ENCODE measurements around the gene ESRRG. TPM values are rescaled to one million over a fixed set of nuclear protein-coding genes. Genes with fewer than 3 reads are reported as not detected.

Gene ESRRG
- total RNA-seq, result 0.13 TPM in 1 of 2 replicates, not detected in the other

DNA sequence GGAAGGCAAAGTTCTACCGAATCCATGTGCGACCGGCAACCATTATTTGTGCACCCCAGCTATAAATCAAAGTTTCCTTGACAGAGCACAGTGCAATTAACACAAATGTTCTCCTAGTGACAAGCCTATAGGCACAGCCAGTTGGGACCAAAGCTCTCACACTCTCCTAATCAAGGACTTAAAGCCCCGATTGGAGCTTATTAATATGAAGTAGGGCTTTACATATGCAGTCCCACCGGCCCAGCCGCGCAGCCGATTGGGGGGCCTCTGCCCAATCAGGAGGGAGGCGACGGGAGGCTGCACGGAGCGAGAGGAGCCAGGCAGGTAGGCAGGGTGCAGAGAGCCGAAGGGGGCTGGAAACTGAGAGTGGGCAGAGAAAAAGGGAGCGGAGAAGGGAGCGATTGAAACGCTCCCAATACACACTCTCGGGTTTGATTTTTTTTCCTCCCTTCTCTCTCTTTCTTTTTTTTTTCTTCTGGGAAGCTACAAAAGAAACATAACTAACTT is at the start of gene ESRRG:
TSS of gene ESRRG (minus strand) at position 156 of the 507 bp plus-strand sequence. CDS start at position 26, 130 bp downstream.
- peak; percentile 18 for DNase-seq (ENCODE audit: low read depth)
- H3K36me3 ChIP-seq (ENCODE audit: control insufficient read depth, insufficient read depth, low read length), result no peaks in the 10 kb centered on the region
- FAIRE-seq, result no peak
- no peak within 1 kb of the TSS for H3K4me3 ChIP-seq (ENCODE audit: low read depth, low read length)
- TF ChIP-seq, protein P1, sequence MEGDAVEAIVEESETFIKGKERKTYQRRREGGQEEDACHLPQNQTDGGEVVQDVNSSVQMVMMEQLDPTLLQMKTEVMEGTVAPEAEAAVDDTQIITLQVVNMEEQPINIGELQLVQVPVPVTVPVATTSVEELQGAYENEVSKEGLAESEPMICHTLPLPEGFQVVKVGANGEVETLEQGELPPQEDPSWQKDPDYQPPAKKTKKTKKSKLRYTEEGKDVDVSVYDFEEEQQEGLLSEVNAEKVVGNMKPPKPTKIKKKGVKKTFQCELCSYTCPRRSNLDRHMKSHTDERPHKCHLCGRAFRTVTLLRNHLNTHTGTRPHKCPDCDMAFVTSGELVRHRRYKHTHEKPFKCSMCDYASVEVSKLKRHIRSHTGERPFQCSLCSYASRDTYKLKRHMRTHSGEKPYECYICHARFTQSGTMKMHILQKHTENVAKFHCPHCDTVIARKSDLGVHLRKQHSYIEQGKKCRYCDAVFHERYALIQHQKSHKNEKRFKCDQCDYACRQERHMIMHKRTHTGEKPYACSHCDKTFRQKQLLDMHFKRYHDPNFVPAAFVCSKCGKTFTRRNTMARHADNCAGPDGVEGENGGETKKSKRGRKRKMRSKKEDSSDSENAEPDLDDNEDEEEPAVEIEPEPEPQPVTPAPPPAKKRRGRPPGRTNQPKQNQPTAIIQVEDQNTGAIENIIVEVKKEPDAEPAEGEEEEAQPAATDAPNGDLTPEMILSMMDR (IDR thresholded peaks at IDR 0.05; ENCODE audit: insufficient read depth, low read length, severe bottlenecking), result no peak
- peaks cover 15% of the 10 kb centered on the region for H3K27me3 ChIP-seq (ENCODE audit: control insufficient read depth, insufficient read depth, low read length)

GRCh38 chr1:216771922-216772321 is 48.7 kb upstream of the ESRRG start:
- no peaks in the 10 kb centered on the region for H3K27me3 ChIP-seq (ENCODE audit: control insufficient read depth, insufficient read depth, low read length)
- no peak for FAIRE-seq

DNA sequence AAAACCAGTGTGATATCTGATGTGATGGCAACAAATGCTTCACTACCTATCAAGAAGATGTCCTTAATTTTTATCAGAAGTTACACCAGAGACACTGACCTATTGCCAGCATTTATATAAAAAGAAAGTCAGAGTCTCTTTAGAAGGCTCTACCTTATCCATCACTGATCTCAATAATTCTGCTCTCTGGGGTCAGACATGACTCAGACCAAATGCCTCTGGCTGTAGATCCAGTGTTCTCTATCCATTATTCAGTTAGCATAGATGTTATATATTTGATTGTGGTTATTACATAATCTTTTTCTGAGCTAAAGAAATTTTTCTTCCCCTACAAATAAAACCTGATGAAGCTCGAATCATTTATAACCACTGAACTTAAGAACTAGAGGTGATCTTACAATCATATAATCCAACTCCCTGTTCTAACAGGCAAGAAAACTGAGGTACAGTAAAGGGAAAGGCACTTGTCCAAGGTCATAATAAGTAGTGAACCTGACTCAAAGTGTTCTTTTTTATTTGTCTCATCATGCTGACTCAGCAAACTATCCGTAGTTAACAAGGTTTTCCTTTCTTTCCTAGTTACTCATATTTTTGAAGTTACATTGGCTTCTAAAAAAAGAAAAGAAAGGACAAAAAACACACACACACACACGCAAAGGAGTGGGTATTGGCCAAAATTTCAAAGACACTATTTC is 43.6 kb upstream of the ESRRG start:
- no peak for FAIRE-seq
- TF ChIP-seq, protein P1 (IDR thresholded peaks at IDR 0.05; ENCODE audit: insufficient read depth, low read length, severe bottlenecking), result no peak
- DNase-seq (ENCODE audit: low read depth), result peak; percentile 5
- Histone ChIP-seq H3K4me3 (ENCODE audit: low read depth, low read length) (no peak overlapping the region), H3K36me3 (ENCODE audit: control insufficient read depth, insufficient read depth, low read length) (no peaks in the 10 kb centered on the region), H3K27me3 (ENCODE audit: control insufficient read depth, insufficient read depth, low read length) (no peaks in the 10 kb centered on the region)

More at GRCh38 chr1:216771922-216772321, 48.7 kb upstream of the ESRRG start:
- Histone ChIP-seq H3K36me3 (ENCODE audit: control insufficient read depth, insufficient read depth, low read length) (no peaks in the 10 kb centered on the region), H3K4me3 (ENCODE audit: low read depth, low read length) (no peak overlapping the region)
- TF ChIP-seq, protein P1 (IDR thresholded peaks at IDR 0.05; ENCODE audit: insufficient read depth, low read length, severe bottlenecking), result no peak
- no peak for DNase-seq (ENCODE audit: low read depth)

GRCh38 chr1:216765346-216766300 is 42.4 kb upstream of the ESRRG start:
- no peaks in the 10 kb centered on the region for H3K27me3 ChIP-seq (ENCODE audit: control insufficient read depth, insufficient read depth, low read length)
- no peaks in the 10 kb centered on the region for H3K36me3 ChIP-seq (ENCODE audit: control insufficient read depth, insufficient read depth, low read length)
- TF ChIP-seq, protein P1 (IDR thresholded peaks at IDR 0.05; ENCODE audit: insufficient read depth, low read length, severe bottlenecking), result no peak
- no peak overlapping the region for H3K4me3 ChIP-seq (ENCODE audit: low read depth, low read length)
- DNase-seq (ENCODE audit: low read depth) (peak; percentile 4), FAIRE-seq (no peak)

GRCh38 chr1:216758161-216758560 is 34.9 kb upstream of the ESRRG start:
- no peak for DNase-seq (ENCODE audit: low read depth)
- Histone ChIP-seq H3K4me3 (ENCODE audit: low read depth, low read length) (no peak overlapping the region), H3K36me3 (ENCODE audit: control insufficient read depth, insufficient read depth, low read length) (no peaks in the 10 kb centered on the region), H3K27me3 (ENCODE audit: control insufficient read depth, insufficient read depth, low read length) (no peaks in the 10 kb centered on the region)
- no peak for FAIRE-seq
- TF ChIP-seq, protein P1 (IDR thresholded peaks at IDR 0.05; ENCODE audit: insufficient read depth, low read length, severe bottlenecking), result no peak
